ENCODE measurements around the gene ALDH1A1.

- TF ChIP-seq CTCF (IDR thresholded peaks at IDR 0.05) (no peak), EZH2phosphoT487 (IDR thresholded peaks at IDR 0.05) (no peak), EZH2 (IDR thresholded peaks at IDR 0.05) (no peak)
These were observed 43.4 kb downstream of the ALDH1A1 start for GRCh38 chr9:72909428-72909827.

All from neural progenitor cell (in vitro differentiated cells).